GM18505 (cell line): ENCODE results near the gene RHOXF1.
"Not testable (repeated sequence)": the region's sequence is repeated elsewhere in the genome, so short reads cannot be mapped to it uniquely, and the experiment has no call there.

Experiments used
- ATAC-seq: cut with Tn5 transposase; IDR thresholded peaks from one replicate; pipeline ENCODE4 v1.9.1; 2021; ENCODE audit not compliant: unreplicated experiment
- POLR2A ChIP-seq: IDR thresholded peaks from 4 replicates; pipeline ENCODE4 v1.6.1; 2011; ENCODE audit warnings: borderline replicate concordance; ENCODE audit not compliant: insufficient read depth, insufficient read length; ENCODE audit errors: extremely low read depth

RHOXF1 gene

GRCh38 chrX:120115438-120115963, at the start of gene RHOXF1:
Gene RHOXF1 (minus strand): TSS chrX:120115913. CDS start chrX:120115862, 51 bp downstream.
- no peak for ATAC-seq
- no peak for TF ChIP-seq POLR2A

- ATAC-seq = not testable (repeated sequence)
Measured at GRCh38 chrX:120159086-120159485, 43.4 kb upstream of the RHOXF1 start.

GRCh38 chrX:120158313-120158712, 42.6 kb upstream of the RHOXF1 start, which contains the start of gene RHOXF2:
Gene RHOXF2 (plus strand): TSS chrX:120158613. CDS start chrX:120158751, 138 bp downstream.
- ATAC-seq = not testable (repeated sequence)

- not testable (repeated sequence) for ATAC-seq
Measured at GRCh38 chrX:120150109-120150744, 34.5 kb upstream of the RHOXF1 start.

GRCh38 chrX:120147537-120147936, 31.8 kb upstream of the RHOXF1 start:
- TF ChIP-seq POLR2A = no peak
- ATAC-seq = no peak

GRCh38 chrX:120146323-120146722, 30.6 kb upstream of the RHOXF1 start:
- not testable (repeated sequence) for ATAC-seq

- TF ChIP-seq POLR2A = no peak
- ATAC-seq = no peak
Measured at GRCh38 chrX:120145295-120145925, 29.7 kb upstream of the RHOXF1 start.

- no peak for TF ChIP-seq POLR2A
- no peak for ATAC-seq
Measured at GRCh38 chrX:120144178-120144844, 28.6 kb upstream of the RHOXF1 start.

GRCh38 chrX:120140293-120140981, 24.7 kb upstream of the RHOXF1 start:
- TF ChIP-seq POLR2A = no peak
- ATAC-seq = no peak

GRCh38 chrX:120137439-120137838, 21.7 kb upstream of the RHOXF1 start:
- no peak for ATAC-seq
- TF ChIP-seq POLR2A = no peak

GRCh38 chrX:120136840-120137239, 21.1 kb upstream of the RHOXF1 start:
- TF ChIP-seq POLR2A = no peak
- no peak for ATAC-seq

- no peak for TF ChIP-seq POLR2A
- no peak for ATAC-seq
Measured at GRCh38 chrX:120136128-120136527, 20.4 kb upstream of the RHOXF1 start.

GRCh38 chrX:120128306-120128846, 12.7 kb upstream of the RHOXF1 start:
- not testable (repeated sequence) for ATAC-seq
